CD14-positive monocyte (primary cell): ENCODE results near the gene ATXN7L1. TPM values are rescaled to one million over a fixed set of nuclear protein-coding genes. Genes with fewer than 3 reads are reported as not detected.

ENCODE experiments used
- DNase-seq, 3 donors: peaks; one replicate each; pipeline ENCODE4 v3.0.0-alpha.2; 2011 to 2022
- H2AFZ ChIP-seq: 2 replicates; pipeline ENCODE4 v1.6.0; 2012; ENCODE audit warnings: mild to moderate bottlenecking, low read depth, low read length, inconsistent platforms; ENCODE audit not compliant: insufficient read depth, poor library complexity, severe bottlenecking
- H3K27ac ChIP-seq, 2 donors: 1 replicate in 1 of 2; 2 replicates in 1 of 2; pipeline ENCODE4 v1.5.1; 2012 to 2013; ENCODE audit warnings: low read length in 2 of 2, control low read depth in 1 of 2, inconsistent platforms in 1 of 2, low read depth in 1 of 2, mild to moderate bottlenecking in 1 of 2
- H3K27me3 ChIP-seq, 2 donors: one replicate each; pipeline versions ENCODE4 v1.6.0 to v1.6.1; 2011 to 2013; ENCODE audit warnings: low read length in 2 of 2; ENCODE audit not compliant: control insufficient read depth in 2 of 2, insufficient read depth in 2 of 2
- H3K36me3 ChIP-seq, 2 donors: replicated peaks in 1 of 2; 1 replicate in 1 of 2; 2 replicates in 1 of 2; pipeline versions ENCODE4 v1.5.1 to v1.6.1; 2012 to 2013; ENCODE audit warnings: low read length in 2 of 2, control low read depth in 1 of 2, inconsistent platforms in 1 of 2, mild to moderate bottlenecking in 1 of 2; ENCODE audit not compliant: insufficient read depth in 2 of 2, control insufficient read depth in 1 of 2
- H3K4me1 ChIP-seq, 2 donors: 1 replicate in 1 of 2; 2 replicates in 1 of 2; pipeline versions ENCODE4 v1.5.1 to v1.6.1; 2012 to 2013; ENCODE audit warnings: low read length in 2 of 2, control low read depth in 1 of 2, inconsistent platforms in 1 of 2, mild to moderate bottlenecking in 1 of 2, moderate library complexity in 1 of 2; ENCODE audit not compliant: insufficient read depth in 2 of 2, control insufficient read depth in 1 of 2
- H3K4me2 ChIP-seq: replicated peaks from 2 replicates; pipeline ENCODE3; 2012; ENCODE audit warnings: low read length, moderate library complexity, mild to moderate bottlenecking; ENCODE audit not compliant: poor library complexity, severe bottlenecking; ENCODE audit errors: extremely low read depth
- H3K4me3 ChIP-seq, 3 experiments: fragments of 200-600 bp in 1 of 3; sonication (generic) in 1 of 3; replicated peaks in 1 of 3; 1 replicate in 2 of 3; 2 replicates in 1 of 3; pipeline ENCODE4 v1.5.1; 2011 to 2013; ENCODE audit warnings: low read length in 3 of 3, mild to moderate bottlenecking in 3 of 3, control low read depth in 2 of 3, low read depth in 2 of 3, inconsistent platforms in 1 of 3, moderate library complexity in 1 of 3
- H3K79me2 ChIP-seq: 2 replicates; pipeline ENCODE4 v1.6.0; 2012; ENCODE audit warnings: mild to moderate bottlenecking, control low read depth, inconsistent platforms, low read length, moderate library complexity; ENCODE audit not compliant: insufficient read depth
- H3K9ac ChIP-seq: 2 replicates; pipeline ENCODE4 v1.6.0; 2017; ENCODE audit warnings: low read length, mild to moderate bottlenecking; ENCODE audit not compliant: insufficient read depth, poor library complexity, severe bottlenecking
- H3K9me3 ChIP-seq, 2 donors: replicated peaks in 1 of 2; 1 replicate in 1 of 2; 2 replicates in 1 of 2; pipeline versions ENCODE4 v1.5.1 to v1.6.1; 2012 to 2013; ENCODE audit warnings: low read length in 2 of 2, control low read depth in 1 of 2; ENCODE audit not compliant: control insufficient read depth in 1 of 2, insufficient read depth in 1 of 2
- H4K20me1 ChIP-seq: 2 replicates; pipeline ENCODE4 v1.6.0; 2012; ENCODE audit warnings: mild to moderate bottlenecking, low read length, control low read depth, moderate library complexity; ENCODE audit not compliant: insufficient read depth
- H3K27ac Mint-ChIP-seq, 7 donors: one replicate each; pipeline ENCODE4 v1.8.0; 2020; ENCODE audit warnings: mild to moderate bottlenecking in 7 of 7, mixed read lengths in 7 of 7, moderate library complexity in 6 of 7, inconsistent platforms in 2 of 7
- H3K27me3 Mint-ChIP-seq, 3 donors: one replicate each; pipeline ENCODE4 v1.8.0; 2021 to 2022; ENCODE audit warnings: low read depth in 3 of 3, mild to moderate bottlenecking in 3 of 3, mixed read lengths in 3 of 3, moderate library complexity in 3 of 3, inconsistent platforms in 1 of 3
- H3K36me3 Mint-ChIP-seq, 2 donors: one replicate each; pipeline ENCODE4 v1.8.0; 2020; ENCODE audit warnings: mixed read lengths in 2 of 2, inconsistent platforms in 1 of 2, mild to moderate bottlenecking in 1 of 2
- H3K4me1 Mint-ChIP-seq: one replicate; pipeline ENCODE4 v1.8.0; 2020; ENCODE audit warnings: mild to moderate bottlenecking, mixed read lengths
- H3K4me3 Mint-ChIP-seq, 2 donors: one replicate each; pipeline ENCODE4 v1.8.0; 2020; ENCODE audit warnings: mild to moderate bottlenecking in 2 of 2, mixed read lengths in 2 of 2, moderate library complexity in 1 of 2
- H3K9me3 Mint-ChIP-seq, 7 donors: one replicate each; pipeline ENCODE4 v1.8.0; 2020 to 2022; ENCODE audit warnings: mixed read lengths in 7 of 7, mild to moderate bottlenecking in 6 of 7, moderate library complexity in 6 of 7, inconsistent platforms in 2 of 7
- WGBS: methylation state at CpG from one replicate; pipeline ENCODE4 v1.1.5; 2013; ENCODE audit warnings: missing lambda C conversion rate; ENCODE audit not compliant: insufficient coverage; 5-methylcytosine and 5-hydroxymethylcytosine counted together
- intact Hi-C, 2 donors: fragments of 100-400 bp; cut with micrococcal nuclease; formaldehyde crosslinking; loops; one replicate each; pipeline versions ENCODE4 v1.15.0 to v1.15.1; 2023
- polyA plus RNA-seq, 3 donors: library from polyadenylated mRNA; depleted of rRNA in 1 of 3; unstranded in 2 of 3; stranded (reverse) in 1 of 3; fragments of 300-500 nt in 2 of 3; fragments of >200 nt in 1 of 3; fragmentation: Illumina TruSeq in 2 of 3; gene quantifications; 1 replicate in 2 of 3; 2 replicates in 1 of 3; pipeline ENCODE4 v1.2.3, GENCODE V29; 2012 to 2021
- TF ChIP-seq, protein P1 (sequence below): fragments of 200-600 bp; IDR thresholded peaks from one replicate; pipeline ENCODE4 v1.8.0; 2022; ENCODE audit warnings: antibody characterized with exemption, mild to moderate bottlenecking

The ATXN7L1 gene
- polyA plus RNA-seq, 3 donors, result 4.5 to 12.2 (median 11.2) TPM

DNA sequence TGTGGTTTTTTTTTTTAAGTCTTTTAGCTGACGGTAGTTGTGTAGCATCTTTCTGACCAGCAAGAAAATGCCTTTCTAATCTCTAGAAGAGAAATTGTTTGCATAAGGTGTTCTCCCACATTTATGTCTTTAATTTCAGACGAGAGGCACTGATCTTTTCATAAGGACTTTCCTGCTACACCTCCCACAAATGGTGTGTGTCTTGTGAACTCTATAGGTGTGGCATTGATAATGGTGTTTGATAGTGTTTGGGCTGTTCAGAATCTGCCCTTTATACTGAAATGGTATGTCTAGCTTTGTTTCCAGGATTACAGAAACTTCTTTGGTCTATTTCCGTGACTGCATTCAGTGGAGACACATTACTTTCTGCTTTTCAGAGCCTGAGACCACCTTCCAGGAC is 21.6 kb upstream of the ATXN7L1 start:
- Mint-ChIP-seq H3K9me3 (no peaks in the 10 kb centered on the region), H3K36me3 (no peaks in the 10 kb centered on the region), H3K4me3 (no peak overlapping the region), H3K27ac (no peak overlapping the region), H3K4me1 (no peaks in the 10 kb centered on the region), H3K27me3 (peaks cover 9% of the 10 kb centered on the region in 3 donors)
- no peak overlapping the region for H3K27ac ChIP-seq
- intact Hi-C loops, result no loop called here
- H2AFZ ChIP-seq, result no peak overlapping the region
- peaks cover 5 to 6% of the 10 kb centered on the region in 2 donors for H3K27me3 ChIP-seq
- H3K4me1 ChIP-seq, result no peaks in the 10 kb centered on the region
- no peaks in the 10 kb centered on the region for H3K36me3 ChIP-seq
- H3K4me3 ChIP-seq, result no peak overlapping the region
- no peaks in the 10 kb centered on the region for H4K20me1 ChIP-seq
- H3K79me2 ChIP-seq, result no peaks in the 10 kb centered on the region
- DNase-seq, result no peak
- H3K9me3 ChIP-seq, result no peaks in the 10 kb centered on the region
- H3K4me2 ChIP-seq, result no peak overlapping the region
- no peak overlapping the region for H3K9ac ChIP-seq
- TF ChIP-seq, protein P1, sequence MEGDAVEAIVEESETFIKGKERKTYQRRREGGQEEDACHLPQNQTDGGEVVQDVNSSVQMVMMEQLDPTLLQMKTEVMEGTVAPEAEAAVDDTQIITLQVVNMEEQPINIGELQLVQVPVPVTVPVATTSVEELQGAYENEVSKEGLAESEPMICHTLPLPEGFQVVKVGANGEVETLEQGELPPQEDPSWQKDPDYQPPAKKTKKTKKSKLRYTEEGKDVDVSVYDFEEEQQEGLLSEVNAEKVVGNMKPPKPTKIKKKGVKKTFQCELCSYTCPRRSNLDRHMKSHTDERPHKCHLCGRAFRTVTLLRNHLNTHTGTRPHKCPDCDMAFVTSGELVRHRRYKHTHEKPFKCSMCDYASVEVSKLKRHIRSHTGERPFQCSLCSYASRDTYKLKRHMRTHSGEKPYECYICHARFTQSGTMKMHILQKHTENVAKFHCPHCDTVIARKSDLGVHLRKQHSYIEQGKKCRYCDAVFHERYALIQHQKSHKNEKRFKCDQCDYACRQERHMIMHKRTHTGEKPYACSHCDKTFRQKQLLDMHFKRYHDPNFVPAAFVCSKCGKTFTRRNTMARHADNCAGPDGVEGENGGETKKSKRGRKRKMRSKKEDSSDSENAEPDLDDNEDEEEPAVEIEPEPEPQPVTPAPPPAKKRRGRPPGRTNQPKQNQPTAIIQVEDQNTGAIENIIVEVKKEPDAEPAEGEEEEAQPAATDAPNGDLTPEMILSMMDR, result no peak
- no CpG with 5 or more reads among the region's 3 CpGs for WGBS

DNA sequence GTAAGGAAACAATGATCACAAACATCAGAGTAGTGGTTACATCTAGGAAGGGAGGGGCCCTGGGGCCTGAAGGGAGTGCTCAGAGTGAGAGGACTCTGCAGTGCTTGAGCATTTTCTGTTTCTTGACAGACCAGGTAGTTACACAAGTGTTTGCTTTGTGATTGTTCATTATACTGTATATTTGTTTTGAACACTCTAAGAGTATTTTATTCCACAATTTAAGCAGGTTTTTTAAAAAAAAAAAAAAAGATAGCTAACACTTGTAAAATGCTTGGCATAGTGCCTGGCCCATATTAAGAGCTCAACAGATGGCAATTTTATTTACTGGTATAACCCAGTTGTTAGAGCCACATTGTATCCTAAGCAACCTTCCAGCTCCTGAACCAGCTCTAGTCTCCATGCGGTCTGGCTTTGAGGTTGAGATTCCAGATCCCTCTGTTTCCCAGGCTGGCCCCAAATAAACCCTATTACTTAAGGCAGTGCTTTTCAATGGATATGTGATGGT is 20.1 kb upstream of the ATXN7L1 start:
- H3K36me3 Mint-ChIP-seq, result no peaks in the 10 kb centered on the region
- H3K4me1 Mint-ChIP-seq, result no peaks in the 10 kb centered on the region
- Histone ChIP-seq H3K4me1 (no peaks in the 10 kb centered on the region), H2AFZ (no peak overlapping the region), H3K27me3 (peaks cover 5 to 6% of the 10 kb centered on the region in 2 donors), H3K9me3 (no peaks in the 10 kb centered on the region), H3K9ac (no peak overlapping the region), H3K4me3 (no peak overlapping the region), H4K20me1 (no peaks in the 10 kb centered on the region), H3K79me2 (no peaks in the 10 kb centered on the region), H3K4me2 (no peak overlapping the region), H3K27ac (no peak overlapping the region), H3K36me3 (no peaks in the 10 kb centered on the region)
- TF ChIP-seq, protein P1, result no peak
- whole genome bisulfite sequencing, result no CpG with 5 or more reads among the region's 1 CpG
- no peak for DNase-seq
- H3K27me3 Mint-ChIP-seq, result peaks cover 8 to 12% (median 9%) of the 10 kb centered on the region in 3 donors
- H3K27ac Mint-ChIP-seq, result no peak overlapping the region
- H3K4me3 Mint-ChIP-seq, result no peak overlapping the region
- H3K9me3 Mint-ChIP-seq, result no peaks in the 10 kb centered on the region
- intact Hi-C loops, result no loop called here
